ENCODE measurements around the gene BOLA2B. TPM values are rescaled to one million over a fixed set of nuclear protein-coding genes. Genes with fewer than 3 reads are reported as not detected.

BOLA2B gene
- total and polyA plus RNA-seq, 9 of the 15 experiments (the other 6 are each of a cell fraction or from before 2014, with no cell fraction given), result 43.9 to 613 (median 181) TPM

DNA sequence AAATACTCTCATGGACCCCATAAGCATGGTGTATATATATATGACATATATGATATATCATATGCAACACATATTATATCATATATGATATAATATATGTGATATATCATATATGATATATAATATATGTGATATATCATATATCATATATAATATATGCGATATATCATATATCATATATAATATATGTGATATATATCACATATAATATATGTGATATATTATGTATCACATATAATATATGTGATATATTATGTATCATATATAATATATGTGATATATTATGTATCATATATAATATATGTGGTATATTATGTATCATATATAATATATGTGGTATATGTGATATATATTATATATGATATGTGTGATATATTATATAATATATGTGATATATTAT lies 48.5 kb downstream of the BOLA2B start:
- TF ChIP-seq NCOA2 (IDR thresholded peaks at IDR 0.05; ENCODE audit: partially characterized antibody in 2 of 2), result peak in 1 of 2 experiments; percentile 98
- TF ChIP-seq, protein P1, sequence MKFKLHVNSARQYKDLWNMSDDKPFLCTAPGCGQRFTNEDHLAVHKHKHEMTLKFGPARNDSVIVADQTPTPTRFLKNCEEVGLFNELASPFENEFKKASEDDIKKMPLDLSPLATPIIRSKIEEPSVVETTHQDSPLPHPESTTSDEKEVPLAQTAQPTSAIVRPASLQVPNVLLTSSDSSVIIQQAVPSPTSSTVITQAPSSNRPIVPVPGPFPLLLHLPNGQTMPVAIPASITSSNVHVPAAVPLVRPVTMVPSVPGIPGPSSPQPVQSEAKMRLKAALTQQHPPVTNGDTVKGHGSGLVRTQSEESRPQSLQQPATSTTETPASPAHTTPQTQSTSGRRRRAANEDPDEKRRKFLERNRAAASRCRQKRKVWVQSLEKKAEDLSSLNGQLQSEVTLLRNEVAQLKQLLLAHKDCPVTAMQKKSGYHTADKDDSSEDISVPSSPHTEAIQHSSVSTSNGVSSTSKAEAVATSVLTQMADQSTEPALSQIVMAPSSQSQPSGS (CRISPR knock-in tag; IDR thresholded peaks at IDR 0.05), result no peak
- TF ChIP-seq, protein P2, sequence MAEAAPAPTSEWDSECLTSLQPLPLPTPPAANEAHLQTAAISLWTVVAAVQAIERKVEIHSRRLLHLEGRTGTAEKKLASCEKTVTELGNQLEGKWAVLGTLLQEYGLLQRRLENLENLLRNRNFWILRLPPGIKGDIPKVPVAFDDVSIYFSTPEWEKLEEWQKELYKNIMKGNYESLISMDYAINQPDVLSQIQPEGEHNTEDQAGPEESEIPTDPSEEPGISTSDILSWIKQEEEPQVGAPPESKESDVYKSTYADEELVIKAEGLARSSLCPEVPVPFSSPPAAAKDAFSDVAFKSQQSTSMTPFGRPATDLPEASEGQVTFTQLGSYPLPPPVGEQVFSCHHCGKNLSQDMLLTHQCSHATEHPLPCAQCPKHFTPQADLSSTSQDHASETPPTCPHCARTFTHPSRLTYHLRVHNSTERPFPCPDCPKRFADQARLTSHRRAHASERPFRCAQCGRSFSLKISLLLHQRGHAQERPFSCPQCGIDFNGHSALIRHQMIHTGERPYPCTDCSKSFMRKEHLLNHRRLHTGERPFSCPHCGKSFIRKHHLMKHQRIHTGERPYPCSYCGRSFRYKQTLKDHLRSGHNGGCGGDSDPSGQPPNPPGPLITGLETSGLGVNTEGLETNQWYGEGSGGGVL (CRISPR knock-in tag; IDR thresholded peaks at IDR 0.05), result no peak
- Histone ChIP-seq H3K27me3 (ENCODE audit: control insufficient read depth in 2 of 2, insufficient read depth in 2 of 2, low read length in 2 of 2) (no peaks in the 10 kb centered on the region), H3K9ac (ENCODE audit: insufficient read depth in 1 of 2, low read depth in 2 of 2, low read length in 2 of 2) (no peak overlapping the region), H3K79me2 (ENCODE audit: control insufficient read depth, insufficient read depth, low read length) (no peaks in the 10 kb centered on the region), H3K4me2 (ENCODE audit: insufficient read depth, low read length) (no peak overlapping the region), H3K27ac (ENCODE audit: extremely low read depth, low read depth, low read length) (no peak overlapping the region), H3K9me3 (replicated peaks; ENCODE audit: control insufficient read depth, insufficient read depth, low read depth, low read length) (peaks cover 8% of the 10 kb centered on the region; the same call in 1 of the 2 replicates), H3K4me1 (replicated peaks in 1 of 2; ENCODE audit: control insufficient read depth in 2 of 2, insufficient read depth in 2 of 2, low read length in 2 of 2) (peaks cover under 1 to 5% of the 10 kb centered on the region in 2 experiments; a peak in 4 of 5 replicates), H3K9me1 (ENCODE audit: control insufficient read depth, insufficient read depth, low read length) (no peaks in the 10 kb centered on the region), H3K36me3 (ENCODE audit: control insufficient read depth, insufficient read depth, low read length) (no peaks in the 10 kb centered on the region), H2AFZ (ENCODE audit: low read depth, low read length) (no peak overlapping the region), H3K4me3 (no peak overlapping the region), H4K20me1 (replicated peaks; ENCODE audit: control insufficient read depth, insufficient read depth, low read length) (no peaks in the 10 kb centered on the region)
- in situ Hi-C loops (cut with MboI), result loop anchor here (25.0 kb wide), 1 partner anchor 683 kb away; the partner anchor contains the start of genes BOLA2, SLX1B and SULT1A4
- no peak for FAIRE-seq
- no peak for ATAC-seq
- no peak for DNase-seq (ENCODE audit: extremely low read depth in 1 of 4, low spot score in 3 of 4)
- intact Hi-C loops (cut with micrococcal nuclease), result no loop called here
- ChIA-PET CTCF (ENCODE audit: low intra/inter-chr PET ratio) (interaction anchor here (0.6 kb wide), 1 partner anchor 273 kb away, joined by 4 read pairs; no protein-coding TSS in a partner anchor), POLR2A (interaction anchor here (1.1 kb wide), 1 partner anchor 8 kb away, joined by 5 read pairs; no protein-coding TSS in a partner anchor)
- WGBS (ENCODE audit: insufficient coverage, low coverage, missing lambda C conversion rate), result 0% methylated on average over 1 of the region's 1 CpG
- no TSS peak for BruUV-seq (replicated peaks)
